GM18502 (cell line): ENCODE data around the gene STYXL1.

Experiments used
- ATAC-seq: cut with Tn5 transposase; IDR thresholded peaks from one replicate; pipeline ENCODE4 v1.9.1; 2021; ENCODE audit warnings: mild to moderate bottlenecking; ENCODE audit not compliant: unreplicated experiment, poor library complexity

STYXL1 gene

DNA sequence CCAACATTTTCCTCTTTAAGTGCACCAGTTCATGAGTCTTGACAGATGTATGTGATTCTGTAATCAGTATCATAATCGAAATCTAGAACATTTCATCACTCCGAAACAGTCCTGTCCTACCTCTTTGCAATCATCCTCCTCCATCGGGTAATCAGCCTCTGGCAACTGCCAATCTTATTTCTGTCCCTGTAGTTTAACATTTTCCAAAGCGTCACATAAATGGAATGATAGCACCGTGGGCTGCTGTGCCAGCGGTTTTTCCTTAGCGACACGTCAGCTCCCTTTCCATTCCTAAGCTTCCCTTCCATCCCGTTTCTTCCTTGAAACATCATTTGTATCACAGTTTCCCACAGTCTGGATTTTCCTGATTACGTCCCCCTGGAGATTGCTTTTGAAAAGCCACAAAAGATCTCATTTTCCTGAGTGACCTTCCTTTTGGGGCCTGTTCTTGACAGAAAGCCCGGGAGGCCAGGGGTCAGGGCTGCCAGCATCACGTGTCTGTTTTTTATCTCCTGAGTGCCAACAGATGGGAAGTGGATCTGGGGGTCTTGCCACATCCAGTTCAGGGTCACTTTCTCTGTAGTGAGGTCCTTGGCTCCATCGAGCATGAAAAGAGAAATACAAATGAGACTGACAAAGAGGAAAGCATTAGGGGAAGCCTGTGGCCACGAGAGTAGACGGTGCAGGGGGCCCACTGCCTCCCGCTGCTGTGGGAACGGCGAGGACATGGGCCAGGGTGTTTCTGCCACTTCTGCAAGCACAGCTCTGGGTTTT is 85.0 kb downstream of the STYXL1 start:
- no peak for ATAC-seq

DNA sequence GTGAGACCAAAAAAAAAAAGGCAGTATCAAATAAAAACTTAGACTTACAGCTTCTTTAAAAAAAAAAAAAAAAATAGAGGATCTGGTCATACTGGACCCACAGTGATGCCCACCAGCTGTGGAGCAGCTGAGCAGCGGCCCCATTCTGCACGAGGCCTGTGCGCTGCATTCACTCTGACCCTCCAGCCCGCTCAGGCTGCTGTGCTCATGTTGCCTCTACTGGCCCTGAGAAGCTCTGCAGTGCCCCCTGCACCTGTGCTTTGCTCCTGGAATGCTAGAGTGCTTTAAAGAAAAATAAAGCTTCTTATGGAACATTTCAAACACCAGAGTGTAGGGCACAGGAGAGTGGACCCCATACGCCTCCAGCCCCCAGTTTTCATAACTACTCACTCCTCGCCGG is 86.6 kb downstream of the STYXL1 start:
- no peak for ATAC-seq

DNA sequence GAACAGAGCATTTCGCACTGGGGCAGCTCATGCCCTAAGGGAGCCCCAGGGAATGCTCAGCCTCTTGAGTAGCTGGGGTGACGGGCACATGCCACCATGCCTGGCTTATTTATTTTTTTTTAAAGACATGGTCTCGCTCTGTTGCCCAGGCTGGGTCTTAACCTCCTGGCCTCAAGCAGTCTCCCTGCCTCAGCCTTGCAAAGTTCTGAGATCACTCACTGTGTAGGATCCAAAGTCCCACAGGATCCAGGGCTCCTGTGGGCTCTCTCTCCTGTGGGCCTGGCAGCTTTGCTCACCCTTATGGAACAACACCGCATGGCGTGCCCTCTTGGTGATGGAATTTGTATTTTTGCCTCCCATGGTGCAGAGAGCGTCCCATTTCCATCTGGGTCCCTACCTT is 87.4 kb downstream of the STYXL1 start:
- no peak for ATAC-seq

- ATAC-seq: no peak
Measured at GRCh38 chr7:75958802-75959543, 88.8 kb downstream of the STYXL1 start.

GRCh38 chr7:75957021-75957736 is 90.6 kb downstream of the STYXL1 start:
- no peak for ATAC-seq

- no peak for ATAC-seq
Measured at GRCh38 chr7:75955331-75955955, 92.4 kb downstream of the STYXL1 start.

GRCh38 chr7:75953931-75954330 is 93.9 kb downstream of the STYXL1 start:
- ATAC-seq: no peak

- ATAC-seq: no peak
Measured at GRCh38 chr7:75953431-75953830, 94.4 kb downstream of the STYXL1 start.

GRCh38 chr7:75951506-75951905 is 96.3 kb downstream of the STYXL1 start:
- no peak for ATAC-seq

- ATAC-seq: no peak
Measured at GRCh38 chr7:75950111-75950681, 97.6 kb downstream of the STYXL1 start.

DNA sequence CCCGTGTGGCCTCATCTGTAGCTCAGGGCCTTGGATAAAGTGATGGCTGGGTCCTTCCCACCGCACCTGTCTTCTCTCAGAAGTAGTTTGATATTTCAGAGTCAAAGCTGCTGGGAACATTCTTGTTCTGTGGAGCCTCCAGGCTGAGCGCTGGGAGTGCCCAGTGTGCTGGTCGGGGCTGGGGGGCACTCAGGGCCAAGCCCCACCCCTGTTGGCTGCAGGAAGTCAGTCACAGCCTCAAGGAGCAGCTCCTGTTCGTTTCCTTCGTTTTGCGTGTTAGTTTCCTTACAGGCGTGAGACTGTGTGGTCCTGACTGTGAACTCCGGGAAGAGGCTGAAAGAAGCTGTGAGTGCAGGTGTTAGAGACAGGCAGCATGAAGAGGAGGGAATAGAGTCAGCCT is 99.6 kb downstream of the STYXL1 start:
- ATAC-seq: no peak
